SK-N-SH (cell line): Measurements from ENCODE around the gene GALNT13.

ENCODE experiments used
- CHD2 ChIP-seq: fragments of 150-350 bp; IDR thresholded peaks from 2 replicates; pipeline ENCODE4 v1.6.1; 2018; ENCODE audit warnings: low read length; ENCODE audit not compliant: partially characterized antibody
- EP300 ChIP-seq, 2 experiments: IDR thresholded peaks; 2 replicates each; pipeline versions ENCODE4 v1.4.0 to v1.6.1; 2012; ENCODE audit warnings: borderline replicate concordance in 1 of 2, low read depth in 1 of 2, low read length in 1 of 2
- EZH2phosphoT487 ChIP-seq: fragments of 200-600 bp; sonication (generic); IDR thresholded peaks from 2 replicates; pipeline ENCODE4 v1.6.1; 2017; ENCODE audit warnings: low read depth, mixed run types, mild to moderate bottlenecking, antibody characterized with exemption, moderate library complexity, borderline replicate concordance
- FOXM1 ChIP-seq: IDR thresholded peaks from 2 replicates; pipeline ENCODE4 v1.4.0; 2012; ENCODE audit warnings: low read depth, mild to moderate bottlenecking
- GABPA ChIP-seq: IDR thresholded peaks from 2 replicates; pipeline ENCODE4 v1.4.0; 2012; ENCODE audit warnings: low read depth, mild to moderate bottlenecking
- GATA2 ChIP-seq: sonication (generic); formaldehyde crosslinking; IDR thresholded peaks from 2 replicates; pipeline ENCODE4 v1.5.0; 2020; ENCODE audit warnings: mild to moderate bottlenecking, missing genetic modification reagents
- RXRA ChIP-seq: IDR thresholded peaks from 2 replicates; pipeline ENCODE4 v1.4.0; 2012; ENCODE audit warnings: low read depth, mild to moderate bottlenecking, borderline replicate concordance
- TAF1 ChIP-seq: IDR thresholded peaks from 2 replicates; pipeline ENCODE4 v1.6.1; 2012; ENCODE audit warnings: low read depth, mild to moderate bottlenecking, low read length, moderate library complexity, borderline replicate concordance
- YY1 ChIP-seq: IDR thresholded peaks from 2 replicates; pipeline ENCODE4 v1.4.0; 2012; ENCODE audit warnings: low read depth, mild to moderate bottlenecking
- TF ChIP-seq, protein P1 (sequence below): fragments of 200-600 bp; sonication (generic); IDR thresholded peaks from 2 replicates; pipeline ENCODE4 v1.6.1; 2017; ENCODE audit warnings: antibody characterized with exemption, mild to moderate bottlenecking, moderate library complexity
- TF ChIP-seq, protein P2 (sequence below): IDR thresholded peaks from 2 replicates; pipeline ENCODE4 v1.4.0; 2012; ENCODE audit warnings: low read depth, borderline replicate concordance
- TF ChIP-seq, protein P3 (sequence below): IDR thresholded peaks from 2 replicates; pipeline ENCODE4 v1.6.1; 2012; ENCODE audit warnings: mild to moderate bottlenecking, low read depth, low read length, moderate library complexity

DNA sequence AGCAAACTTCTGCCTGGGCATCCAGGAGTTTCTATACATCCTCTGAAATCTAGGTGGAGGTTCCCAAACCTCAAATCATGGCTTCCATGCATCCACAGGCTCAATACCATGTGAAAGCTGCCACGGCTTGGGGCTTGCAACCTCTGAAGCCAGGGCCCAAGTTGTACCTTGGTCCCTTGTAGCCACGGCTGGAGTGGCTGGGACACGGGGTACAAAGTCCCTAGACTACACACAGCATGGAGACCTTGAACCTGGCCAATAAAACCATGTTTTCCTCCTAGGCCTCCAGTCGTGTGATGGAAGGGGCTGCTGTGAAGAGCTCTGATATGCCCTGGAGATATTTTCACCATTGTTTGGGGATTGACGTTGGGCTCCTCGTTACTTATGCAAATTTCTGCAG is 43.4 kb upstream of the GALNT13 start:
- TF ChIP-seq GABPA (no peak), FOXM1 (no peak), YY1 (no peak), EZH2phosphoT487 (no peak), TAF1 (no peak), RXRA (no peak), CHD2 (no peak), EP300 (IDR thresholded peaks at IDR 0.05; ENCODE audit: borderline replicate concordance in 1 of 2, low read depth in 1 of 2, low read length in 1 of 2) (no peak), GATA2 (CRISPR knock-in tag) (no peak)
- TF ChIP-seq, protein P1, sequence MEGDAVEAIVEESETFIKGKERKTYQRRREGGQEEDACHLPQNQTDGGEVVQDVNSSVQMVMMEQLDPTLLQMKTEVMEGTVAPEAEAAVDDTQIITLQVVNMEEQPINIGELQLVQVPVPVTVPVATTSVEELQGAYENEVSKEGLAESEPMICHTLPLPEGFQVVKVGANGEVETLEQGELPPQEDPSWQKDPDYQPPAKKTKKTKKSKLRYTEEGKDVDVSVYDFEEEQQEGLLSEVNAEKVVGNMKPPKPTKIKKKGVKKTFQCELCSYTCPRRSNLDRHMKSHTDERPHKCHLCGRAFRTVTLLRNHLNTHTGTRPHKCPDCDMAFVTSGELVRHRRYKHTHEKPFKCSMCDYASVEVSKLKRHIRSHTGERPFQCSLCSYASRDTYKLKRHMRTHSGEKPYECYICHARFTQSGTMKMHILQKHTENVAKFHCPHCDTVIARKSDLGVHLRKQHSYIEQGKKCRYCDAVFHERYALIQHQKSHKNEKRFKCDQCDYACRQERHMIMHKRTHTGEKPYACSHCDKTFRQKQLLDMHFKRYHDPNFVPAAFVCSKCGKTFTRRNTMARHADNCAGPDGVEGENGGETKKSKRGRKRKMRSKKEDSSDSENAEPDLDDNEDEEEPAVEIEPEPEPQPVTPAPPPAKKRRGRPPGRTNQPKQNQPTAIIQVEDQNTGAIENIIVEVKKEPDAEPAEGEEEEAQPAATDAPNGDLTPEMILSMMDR, result no peak
- TF ChIP-seq, protein P2, sequence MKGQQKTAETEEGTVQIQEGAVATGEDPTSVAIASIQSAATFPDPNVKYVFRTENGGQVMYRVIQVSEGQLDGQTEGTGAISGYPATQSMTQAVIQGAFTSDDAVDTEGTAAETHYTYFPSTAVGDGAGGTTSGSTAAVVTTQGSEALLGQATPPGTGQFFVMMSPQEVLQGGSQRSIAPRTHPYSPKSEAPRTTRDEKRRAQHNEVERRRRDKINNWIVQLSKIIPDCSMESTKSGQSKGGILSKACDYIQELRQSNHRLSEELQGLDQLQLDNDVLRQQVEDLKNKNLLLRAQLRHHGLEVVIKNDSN, result no peak
- TF ChIP-seq, protein P3, sequence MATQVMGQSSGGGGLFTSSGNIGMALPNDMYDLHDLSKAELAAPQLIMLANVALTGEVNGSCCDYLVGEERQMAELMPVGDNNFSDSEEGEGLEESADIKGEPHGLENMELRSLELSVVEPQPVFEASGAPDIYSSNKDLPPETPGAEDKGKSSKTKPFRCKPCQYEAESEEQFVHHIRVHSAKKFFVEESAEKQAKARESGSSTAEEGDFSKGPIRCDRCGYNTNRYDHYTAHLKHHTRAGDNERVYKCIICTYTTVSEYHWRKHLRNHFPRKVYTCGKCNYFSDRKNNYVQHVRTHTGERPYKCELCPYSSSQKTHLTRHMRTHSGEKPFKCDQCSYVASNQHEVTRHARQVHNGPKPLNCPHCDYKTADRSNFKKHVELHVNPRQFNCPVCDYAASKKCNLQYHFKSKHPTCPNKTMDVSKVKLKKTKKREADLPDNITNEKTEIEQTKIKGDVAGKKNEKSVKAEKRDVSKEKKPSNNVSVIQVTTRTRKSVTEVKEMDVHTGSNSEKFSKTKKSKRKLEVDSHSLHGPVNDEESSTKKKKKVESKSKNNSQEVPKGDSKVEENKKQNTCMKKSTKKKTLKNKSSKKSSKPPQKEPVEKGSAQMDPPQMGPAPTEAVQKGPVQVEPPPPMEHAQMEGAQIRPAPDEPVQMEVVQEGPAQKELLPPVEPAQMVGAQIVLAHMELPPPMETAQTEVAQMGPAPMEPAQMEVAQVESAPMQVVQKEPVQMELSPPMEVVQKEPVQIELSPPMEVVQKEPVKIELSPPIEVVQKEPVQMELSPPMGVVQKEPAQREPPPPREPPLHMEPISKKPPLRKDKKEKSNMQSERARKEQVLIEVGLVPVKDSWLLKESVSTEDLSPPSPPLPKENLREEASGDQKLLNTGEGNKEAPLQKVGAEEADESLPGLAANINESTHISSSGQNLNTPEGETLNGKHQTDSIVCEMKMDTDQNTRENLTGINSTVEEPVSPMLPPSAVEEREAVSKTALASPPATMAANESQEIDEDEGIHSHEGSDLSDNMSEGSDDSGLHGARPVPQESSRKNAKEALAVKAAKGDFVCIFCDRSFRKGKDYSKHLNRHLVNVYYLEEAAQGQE, result no peak
